Activated CD4-positive, alpha-beta T cell treated with anti-CD3 and anti-CD28 coated beads for 36 hours (primary cell): ENCODE data around the gene YIPF7. TPM values are rescaled to one million over a fixed set of nuclear protein-coding genes. Genes with fewer than 3 reads are reported as not detected.

Experiments
- ATAC-seq: fragments of 200-7000 bp; cut with Tn5 transposase; one replicate; pipeline ENCODE4 v1.10.0; 2021; ENCODE audit warnings: mild to moderate bottlenecking, moderate library complexity
- CTCF ChIA-PET: fragments of 350-600 bp; sonication (Branson Sonifier 250); formaldehyde crosslinking; loops from one replicate; lab custom pipeline; 2021; ENCODE audit warnings: antibody characterized with exemption; lab: Charles Lee
- POLR2A ChIA-PET: fragments of 350-600 bp; sonication (Branson Sonifier 250); formaldehyde crosslinking; loops from one replicate; lab custom pipeline; 2021; ENCODE audit warnings: antibody characterized with exemption, inconsistent platforms; lab: Charles Lee
- DNase-seq: peaks from one replicate; pipeline ENCODE4 v3.0.0-alpha.2; 2020
- H3K27ac Mint-ChIP-seq: one replicate; pipeline ENCODE4 v1.8.0; 2021; ENCODE audit warnings: mixed read lengths
- H3K27me3 Mint-ChIP-seq: one replicate; pipeline ENCODE4 v1.8.0; 2021; ENCODE audit warnings: mixed read lengths
- H3K36me3 Mint-ChIP-seq: one replicate; pipeline ENCODE4 v1.8.0; 2021; ENCODE audit warnings: low read depth, mixed read lengths
- H3K4me1 Mint-ChIP-seq: one replicate; pipeline ENCODE4 v1.8.0; 2021; ENCODE audit warnings: mixed read lengths
- H3K4me3 Mint-ChIP-seq: one replicate; pipeline ENCODE4 v1.8.0; 2021; ENCODE audit warnings: mild to moderate bottlenecking, moderate library complexity, mixed read lengths
- H3K9me3 Mint-ChIP-seq: one replicate; pipeline ENCODE4 v1.8.0; 2021; ENCODE audit warnings: low read depth, mixed read lengths
- intact Hi-C, 2 experiments: fragments of 100-400 bp; cut with DNase I in 1 of 2; cut with micrococcal nuclease in 1 of 2; formaldehyde crosslinking; loops; one replicate each; pipeline versions ENCODE4 v1.14.2 to v1.15.1; 2022 to 2024; cut with DNase I, micrococcal nuclease
- total RNA-seq, 2 experiments: library from RNA; stranded (reverse); gene quantifications; one replicate each; pipeline ENCODE4 v1.2.3, GENCODE V29; 2021

YIPF7 gene
- total RNA-seq, 2 experiments from 2014 or later: not detected

DNA sequence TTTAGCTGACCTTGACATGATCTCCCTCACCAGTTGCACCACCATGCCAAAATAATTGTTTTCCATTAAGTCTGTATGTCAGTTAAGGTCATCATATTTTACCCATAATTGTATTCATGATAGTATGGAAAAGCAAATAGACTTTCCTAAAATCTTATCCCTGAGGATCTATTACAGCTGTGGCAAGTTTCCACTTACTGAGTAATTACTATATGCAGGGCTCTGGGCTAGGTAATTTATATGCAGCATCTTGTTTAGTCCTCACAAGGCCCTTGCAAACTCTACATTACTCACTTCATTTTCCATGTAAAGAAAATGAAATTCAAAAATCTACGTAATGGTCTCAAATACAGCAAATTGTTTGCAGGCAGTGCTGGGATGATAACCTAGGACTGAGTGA lies 34.8 kb downstream of the YIPF7 start:
- Mint-ChIP-seq H3K9me3 (no peaks in the 10 kb centered on the region), H3K36me3 (no peaks in the 10 kb centered on the region), H3K4me1 (no peaks in the 10 kb centered on the region), H3K4me3 (no peak overlapping the region), H3K27me3 (peaks cover 3% of the 10 kb centered on the region), H3K27ac (no peak overlapping the region)
- DNase-seq (no peak), ATAC-seq (no peak)
- ChIA-PET POLR2A (no interaction called here), CTCF (no interaction called here)
- intact Hi-C loops: no loop called here

GRCh38 chr4:44583393-44583792 lies 68.0 kb downstream of the YIPF7 start:
- Mint-ChIP-seq H3K27ac (no peak overlapping the region), H3K4me1 (no peaks in the 10 kb centered on the region), H3K4me3 (no peak overlapping the region), H3K27me3 (peaks cover 10% of the 10 kb centered on the region), H3K36me3 (no peaks in the 10 kb centered on the region), H3K9me3 (peaks cover 11% of the 10 kb centered on the region)
- POLR2A ChIA-PET: no interaction called here
- intact Hi-C loops: no loop called here
- no peak for ATAC-seq
- CTCF ChIA-PET: interaction anchor here (0.9 kb wide), 1 partner anchor 1452 kb away, joined by 3 read pairs; no protein-coding TSS in a partner anchor
- peak; percentile 4 for DNase-seq

- no peaks in the 10 kb centered on the region for H3K36me3 Mint-ChIP-seq
- no peak overlapping the region for H3K4me3 Mint-ChIP-seq
- H3K27ac Mint-ChIP-seq: no peak overlapping the region
- intact Hi-C loops: no loop called here
- no peaks in the 10 kb centered on the region for H3K4me1 Mint-ChIP-seq
- DNase-seq (no peak), ATAC-seq (no peak)
- CTCF ChIA-PET: no interaction called here
- H3K9me3 Mint-ChIP-seq: peaks cover 11% of the 10 kb centered on the region
- POLR2A ChIA-PET: no interaction called here
- peaks cover 7% of the 10 kb centered on the region for H3K27me3 Mint-ChIP-seq
Observed at GRCh38 chr4:44580231-44580630, 71.2 kb downstream of the YIPF7 start.

DNA sequence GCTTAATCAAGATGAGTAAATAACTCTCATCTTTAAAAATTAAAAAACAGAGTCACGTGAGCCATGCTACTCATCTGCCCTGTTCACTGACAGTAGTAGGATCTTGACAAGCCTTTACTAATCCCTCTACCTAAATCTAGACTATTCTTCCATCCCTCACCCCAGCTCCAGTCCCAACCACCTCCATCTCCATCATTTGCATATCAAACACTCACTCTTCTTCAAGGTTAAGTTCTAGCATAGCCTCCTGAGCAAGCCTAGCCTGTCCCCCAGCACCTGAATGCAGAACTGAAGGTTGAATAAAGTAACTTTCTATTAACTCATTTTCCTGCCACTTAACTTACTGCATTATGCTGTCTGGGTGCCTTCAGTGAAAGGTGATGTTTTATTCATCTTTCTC lies 72.5 kb downstream of the YIPF7 start:
- intact Hi-C loops: no loop called here
- POLR2A ChIA-PET: no interaction called here
- Mint-ChIP-seq H3K27ac (no peak overlapping the region), H3K4me1 (no peaks in the 10 kb centered on the region), H3K9me3 (peaks cover 6% of the 10 kb centered on the region), H3K36me3 (no peaks in the 10 kb centered on the region), H3K27me3 (peaks cover 5% of the 10 kb centered on the region), H3K4me3 (no peak overlapping the region)
- CTCF ChIA-PET: no interaction called here
- ATAC-seq: no peak
- no peak for DNase-seq

Other genes with a start within 250 kb of the YIPF7 start
- not detected for gene KCTD8, start 202.8 kb downstream of the YIPF7 start, total RNA-seq
- gene GUF1, start 26.8 kb upstream of the YIPF7 start, total RNA-seq: 10 to 100 TPM; 38.3 to 46.7 TPM
- gene GNPDA2, start 74.9 kb upstream of the YIPF7 start, total RNA-seq: 10 to 100 TPM; 12.8 to 13.8 TPM